Breast epithelium (tissue), 4 donors: ENCODE results near the gene FLNC. TPM values are rescaled to one million over a fixed set of nuclear protein-coding genes. Genes with fewer than 3 reads are reported as not detected.

Experiments
- DNase-seq, 2 donors: peaks; one replicate each; pipeline ENCODE4 v3.0.0-alpha.2; 2019; ENCODE audit warnings: low spot score in 2 of 2
- H3K27ac ChIP-seq, 2 donors: fragments of 200-600 bp; sonication (generic) in 1 of 2; one replicate each; pipeline ENCODE4 v1.5.1; 2016 to 2019; ENCODE audit warnings: mild to moderate bottlenecking in 1 of 2
- H3K27me3 ChIP-seq, 2 donors: fragments of 200-600 bp; sonication (generic) in 1 of 2; one replicate each; pipeline versions ENCODE4 v1.5.1 to v1.6.0; 2017 to 2019; ENCODE audit warnings: control low read depth in 1 of 2, mild to moderate bottlenecking in 1 of 2
- H3K36me3 ChIP-seq: fragments of 200-600 bp; one replicate; pipeline ENCODE4 v1.5.1; 2019
- H3K4me1 ChIP-seq, 2 donors: fragments of 200-600 bp; sonication (generic); one replicate each; pipeline ENCODE4 v1.5.1; 2016 to 2019; ENCODE audit warnings: control low read depth in 1 of 2
- H3K4me3 ChIP-seq, 3 donors: fragments of 200-600 bp; sonication (generic); 1 replicate in 2 of 3; 2 replicates in 1 of 3; pipeline ENCODE4 v1.5.1; 2016 to 2019; ENCODE audit warnings: mild to moderate bottlenecking in 3 of 3, moderate library complexity in 2 of 3
- H3K9me3 ChIP-seq, 2 donors: fragments of 200-600 bp; sonication (generic) in 1 of 2; one replicate each; pipeline ENCODE4 v1.5.1; 2016 to 2019; ENCODE audit warnings: control low read depth in 1 of 2
- POLR2A ChIP-seq: fragments of 450-650 bp; IDR thresholded peaks from one replicate; pipeline ENCODE4 v1.6.1; 2016; ENCODE audit warnings: antibody characterized with exemption, mild to moderate bottlenecking, moderate library complexity
- POLR2AphosphoS5 ChIP-seq, 3 donors: sonication (generic); formaldehyde crosslinking; IDR thresholded peaks; one replicate each; pipeline ENCODE4 v1.6.1; 2017; ENCODE audit warnings: antibody characterized with exemption in 3 of 3
- intact Hi-C: fragments of 100-400 bp; cut with DNase I; formaldehyde crosslinking; loops from one replicate; pipeline ENCODE4 v1.15.1; 2023; ENCODE audit warnings: low total_unique reads
- total RNA-seq, 3 donors: library from RNA; depleted of rRNA; stranded (reverse); fragments of >200 nt; gene quantifications; one replicate each; pipeline ENCODE4 v1.1.0, GENCODE V29; 2016
- TF ChIP-seq, protein P1 (sequence below), 3 donors: fragments of 450-650 bp; IDR thresholded peaks; one replicate each; pipeline ENCODE4 v1.5.1; 2016 to 2017; ENCODE audit warnings: antibody characterized with exemption in 3 of 3, mild to moderate bottlenecking in 3 of 3, moderate library complexity in 3 of 3

Gene FLNC
- total RNA-seq, 3 donors from 2014 or later, result 5.1 to 7.5 (median 6.0) TPM

- Histone ChIP-seq H3K27ac (peak overlapping the region; percentile 42 to 89), H3K4me1 (peaks cover 4 to 11% of the 10 kb centered on the region in 2 donors)
Observed at GRCh38 chr7:128860158-128861073, 30.2 kb downstream of the FLNC start.

GRCh38 chr7:128861957-128862570 is 31.9 kb downstream of the FLNC start:
- Histone ChIP-seq H3K27ac (peak overlapping the region; percentile 75 to 88), H3K4me3 (peak overlapping the region; percentile 71 to 89 (median 84)), H3K4me1 (peaks cover 4 to 11% of the 10 kb centered on the region in 2 donors), H3K9me3 (no peaks in the 10 kb centered on the region), H3K36me3 (no peaks in the 10 kb centered on the region), H3K27me3 (no peaks in the 10 kb centered on the region)
- TF ChIP-seq POLR2AphosphoS5 (IDR thresholded peaks at IDR 0.05) (no peak), POLR2A (no peak)
- TF ChIP-seq, protein P1, sequence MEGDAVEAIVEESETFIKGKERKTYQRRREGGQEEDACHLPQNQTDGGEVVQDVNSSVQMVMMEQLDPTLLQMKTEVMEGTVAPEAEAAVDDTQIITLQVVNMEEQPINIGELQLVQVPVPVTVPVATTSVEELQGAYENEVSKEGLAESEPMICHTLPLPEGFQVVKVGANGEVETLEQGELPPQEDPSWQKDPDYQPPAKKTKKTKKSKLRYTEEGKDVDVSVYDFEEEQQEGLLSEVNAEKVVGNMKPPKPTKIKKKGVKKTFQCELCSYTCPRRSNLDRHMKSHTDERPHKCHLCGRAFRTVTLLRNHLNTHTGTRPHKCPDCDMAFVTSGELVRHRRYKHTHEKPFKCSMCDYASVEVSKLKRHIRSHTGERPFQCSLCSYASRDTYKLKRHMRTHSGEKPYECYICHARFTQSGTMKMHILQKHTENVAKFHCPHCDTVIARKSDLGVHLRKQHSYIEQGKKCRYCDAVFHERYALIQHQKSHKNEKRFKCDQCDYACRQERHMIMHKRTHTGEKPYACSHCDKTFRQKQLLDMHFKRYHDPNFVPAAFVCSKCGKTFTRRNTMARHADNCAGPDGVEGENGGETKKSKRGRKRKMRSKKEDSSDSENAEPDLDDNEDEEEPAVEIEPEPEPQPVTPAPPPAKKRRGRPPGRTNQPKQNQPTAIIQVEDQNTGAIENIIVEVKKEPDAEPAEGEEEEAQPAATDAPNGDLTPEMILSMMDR (IDR thresholded peaks at IDR 0.05), result no peak
- intact Hi-C loops, result no loop called here
- no peak for DNase-seq

More at GRCh38 chr7:128860158-128861073, 30.2 kb downstream of the FLNC start:
- no peak for DNase-seq
- TF ChIP-seq, protein P1 (IDR thresholded peaks at IDR 0.05), result no peak
- TF ChIP-seq POLR2A, result no peak
- TF ChIP-seq POLR2AphosphoS5 (IDR thresholded peaks at IDR 0.05), result no peak
- H3K4me3 ChIP-seq, result no peak overlapping the region
- no peaks in the 10 kb centered on the region for H3K27me3 ChIP-seq
- intact Hi-C loops, result no loop called here
- H3K9me3 ChIP-seq, result no peaks in the 10 kb centered on the region
- H3K36me3 ChIP-seq, result no peaks in the 10 kb centered on the region

- intact Hi-C loops, result no loop called here
- no peaks in the 10 kb centered on the region for H3K27me3 ChIP-seq
- peak within 1 kb of the TSS; percentile 71 to 89 (median 84) for H3K4me3 ChIP-seq
- peaks cover 4 to 11% of the 10 kb centered on the region in 2 donors for H3K4me1 ChIP-seq
- peak within 1 kb of the TSS; percentile 75 to 88 for H3K27ac ChIP-seq
- H3K36me3 ChIP-seq, result no peaks in the 10 kb centered on the region
- H3K9me3 ChIP-seq, result no peaks in the 10 kb centered on the region
- DNase-seq, result peak; percentile 95 to 98
- TF ChIP-seq POLR2AphosphoS5 (IDR thresholded peaks at IDR 0.05), result peak in 2 of 3 donors; percentile 31 to 73
- TF ChIP-seq, protein P1 (IDR thresholded peaks at IDR 0.05), result peak in 1 of 3 donors; percentile 20
- TF ChIP-seq POLR2A, result peak; percentile 56
Observed at GRCh38 chr7:128862571-128863432, 32.6 kb downstream of the FLNC start, which contains the start of gene ATP6V1F. TSS of gene ATP6V1F (plus strand) at chr7:128862856. CDS start at chr7:128862905, 49 bp downstream.

- no peak for DNase-seq
- TF ChIP-seq POLR2A (no peak), POLR2AphosphoS5 (IDR thresholded peaks at IDR 0.05) (no peak)
- TF ChIP-seq, protein P1 (IDR thresholded peaks at IDR 0.05), result peak; percentile 17 to 34 (median 26)
- no peaks in the 10 kb centered on the region for H3K9me3 ChIP-seq
- no peaks in the 10 kb centered on the region for H3K27me3 ChIP-seq
- peak overlapping the region; percentile 75 to 88 for H3K27ac ChIP-seq
- H3K4me3 ChIP-seq, result peak overlapping the region; percentile 71 to 89 (median 84)
- intact Hi-C loops, result no loop called here
- H3K36me3 ChIP-seq, result no peaks in the 10 kb centered on the region
- peaks cover 4 to 11% of the 10 kb centered on the region in 2 donors for H3K4me1 ChIP-seq
Observed at GRCh38 chr7:128863433-128863989, 33.3 kb downstream of the FLNC start.
